Ammon's horn (tissue), 1 donor: ENCODE data around the gene TAS2R50.

Experiments
- DNase-seq: peaks from one replicate; pipeline ENCODE4 v3.0.0-alpha.2; 2016; ENCODE audit warnings: low spot score

TAS2R50 gene

GRCh38 chr12:10952645-10953044 lies 34.1 kb downstream of the TAS2R50 start:
- peak; percentile 51 for DNase-seq

- DNase-seq: no peak
Measured at GRCh38 chr12:10943167-10943566, 43.5 kb downstream of the TAS2R50 start.

GRCh38 chr12:10941916-10942607 lies 44.6 kb downstream of the TAS2R50 start:
- no peak for DNase-seq

- no peak for DNase-seq
Measured at GRCh38 chr12:10941369-10941768, 45.3 kb downstream of the TAS2R50 start.

- DNase-seq: no peak
Measured at GRCh38 chr12:10940389-10940788, 46.3 kb downstream of the TAS2R50 start.

- no peak for DNase-seq
Measured at GRCh38 chr12:10939163-10939562, 47.5 kb downstream of the TAS2R50 start, which contains the start of gene TAS2R14. TAS2R14 (minus strand) TSS chr12:10939263; CDS start chr12:10939207, 56 bp downstream.

GRCh38 chr12:10936506-10936905 lies 50.2 kb downstream of the TAS2R50 start:
- DNase-seq: no peak
